ENCODE measurements around the gene TRIM52. TPM values are rescaled to one million over a fixed set of nuclear protein-coding genes. Genes with fewer than 3 reads are reported as not detected.

The TRIM52 gene
- total RNA-seq, 4 donors from 2014 or later, result 14.7 to 24.3 (median 20.4) TPM

DNA sequence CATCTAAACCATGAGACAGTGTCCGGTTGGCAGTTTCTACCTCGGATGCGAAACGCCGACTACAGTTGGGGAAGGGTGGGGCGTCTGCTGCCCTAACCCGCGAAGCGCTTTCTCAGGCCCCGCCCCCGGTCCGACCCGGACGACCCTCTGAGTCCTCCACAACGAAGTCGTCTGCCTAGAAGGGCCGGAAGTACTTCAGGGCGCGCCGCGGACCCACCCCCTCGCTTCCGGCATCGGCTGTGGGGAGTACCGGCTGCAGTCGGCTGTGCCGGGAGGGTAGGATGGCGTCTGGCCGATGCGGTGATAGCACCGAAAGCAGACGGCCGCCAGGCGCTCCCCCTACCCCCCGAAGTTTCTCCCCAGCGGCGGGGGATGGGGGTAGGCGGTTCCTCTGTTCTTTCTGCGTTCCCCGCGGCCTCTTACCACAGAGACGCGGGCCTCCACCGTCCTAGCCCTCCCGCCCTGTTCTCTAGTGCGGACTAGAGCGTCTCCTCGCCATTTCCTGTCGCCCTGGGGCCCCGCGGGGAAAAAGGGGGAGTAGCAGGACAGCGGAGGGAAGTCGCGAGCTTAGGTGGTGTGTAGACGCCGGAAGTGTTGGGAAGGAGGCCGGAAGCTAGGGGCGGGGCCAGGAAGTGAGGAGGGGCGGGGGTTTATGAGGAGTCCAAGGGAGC lies 37.8 kb downstream of the TRIM52 start, which contains the start of gene TRIM41:
TSS of gene TRIM41 (plus strand) at position 224 of the 671 bp plus-strand sequence. CDS start 719 bp downstream, outside the sequence.
- H3K27me3 ChIP-seq, result no peaks in the 10 kb centered on the region
- intact Hi-C loops (cut with DNase I; ENCODE audit: low total_unique reads), result loop anchor here (2.0 to 10.0 kb wide), 2 partner anchors 32 to 418 kb away; partner anchors contain the start of gene MGAT1

DNA sequence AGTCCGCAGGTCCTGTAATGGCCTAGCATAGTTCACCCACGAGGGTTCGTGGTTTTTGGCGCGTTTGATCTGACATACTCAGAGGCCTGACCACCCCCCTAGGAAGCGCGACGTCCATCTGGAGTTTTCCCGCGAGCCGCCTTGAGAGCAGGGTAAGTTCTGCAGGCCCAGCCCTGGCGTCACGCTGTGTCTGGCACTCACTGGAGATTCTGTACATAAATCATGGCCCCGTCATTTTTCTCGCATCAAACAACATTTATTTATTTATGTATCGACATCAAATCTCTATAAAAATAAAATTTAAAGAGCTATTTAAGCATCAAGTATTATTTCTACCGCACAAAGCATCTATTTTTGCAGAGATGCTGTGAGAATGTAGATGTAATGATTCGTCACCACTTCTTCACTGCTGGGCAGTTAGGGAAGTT lies 38.3 kb downstream of the TRIM52 start:
- Histone ChIP-seq H3K27me3 (no peaks in the 10 kb centered on the region), H3K4me3 (peak overlapping the region; percentile 59 to 87 (median 66)), H3K36me3 (no peaks in the 10 kb centered on the region), H3K9me3 (no peaks in the 10 kb centered on the region), H3K4me1 (peaks cover 7 to 32% (median 11%) of the 10 kb centered on the region in 4 donors), H3K27ac (peak overlapping the region; percentile 93 to 97 (median 95))
- DNase-seq, result no peak
- no peak for TF ChIP-seq POLR2AphosphoS5 (IDR thresholded peaks at IDR 0.05)
- TF ChIP-seq, protein P1, sequence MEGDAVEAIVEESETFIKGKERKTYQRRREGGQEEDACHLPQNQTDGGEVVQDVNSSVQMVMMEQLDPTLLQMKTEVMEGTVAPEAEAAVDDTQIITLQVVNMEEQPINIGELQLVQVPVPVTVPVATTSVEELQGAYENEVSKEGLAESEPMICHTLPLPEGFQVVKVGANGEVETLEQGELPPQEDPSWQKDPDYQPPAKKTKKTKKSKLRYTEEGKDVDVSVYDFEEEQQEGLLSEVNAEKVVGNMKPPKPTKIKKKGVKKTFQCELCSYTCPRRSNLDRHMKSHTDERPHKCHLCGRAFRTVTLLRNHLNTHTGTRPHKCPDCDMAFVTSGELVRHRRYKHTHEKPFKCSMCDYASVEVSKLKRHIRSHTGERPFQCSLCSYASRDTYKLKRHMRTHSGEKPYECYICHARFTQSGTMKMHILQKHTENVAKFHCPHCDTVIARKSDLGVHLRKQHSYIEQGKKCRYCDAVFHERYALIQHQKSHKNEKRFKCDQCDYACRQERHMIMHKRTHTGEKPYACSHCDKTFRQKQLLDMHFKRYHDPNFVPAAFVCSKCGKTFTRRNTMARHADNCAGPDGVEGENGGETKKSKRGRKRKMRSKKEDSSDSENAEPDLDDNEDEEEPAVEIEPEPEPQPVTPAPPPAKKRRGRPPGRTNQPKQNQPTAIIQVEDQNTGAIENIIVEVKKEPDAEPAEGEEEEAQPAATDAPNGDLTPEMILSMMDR (IDR thresholded peaks at IDR 0.05), result peak in 3 of 5 experiments; percentile 18 to 68 (median 20)
- TF ChIP-seq EP300 (IDR thresholded peaks at IDR 0.05; ENCODE audit: low read depth), result peak; percentile 3
- WGBS, 2 donors (ENCODE audit: low coverage in 1 of 2), result 0% methylated on average over 6 to 18 of the region's 18 CpGs
- in situ Hi-C loops (cut with MboI; ENCODE audit: low pct_ligation_motif_present in 1 of 4, low pct_unique_long_range_greater_than_20kb in 1 of 4, low sequenced_read_pairs in 3 of 4), result no loop called here
- intact Hi-C loops (cut with DNase I; ENCODE audit: low total_unique reads), result loop anchor here (2.0 to 10.0 kb wide), 2 partner anchors 32 to 418 kb away; partner anchors contain the start of gene MGAT1

More for the DNA sequence above, 37.8 kb downstream of the TRIM52 start, which contains the start of gene TRIM41:
- DNase-seq, result peak; percentile 99
- TF ChIP-seq POLR2A (IDR thresholded peaks at IDR 0.05) (peak; percentile 96), POLR2AphosphoS5 (IDR thresholded peaks at IDR 0.05) (peak; percentile 73 to 97 (median 95)), EP300 (IDR thresholded peaks at IDR 0.05; ENCODE audit: low read depth) (peak; percentile 43)
- TF ChIP-seq, protein P1 (IDR thresholded peaks at IDR 0.05), result peak in 4 of 5 experiments; percentile 3 to 59 (median 8)
- H3K36me3 ChIP-seq, result no peaks in the 10 kb centered on the region
- H3K9me3 ChIP-seq, result no peaks in the 10 kb centered on the region
- H3K4me1 ChIP-seq, result peaks cover 6 to 26% (median 9%) of the 10 kb centered on the region in 4 donors
- 0% methylated on average over 47 of the region's 59 CpGs; no CpG with 5 or more reads in 1 of the 2 donors for WGBS, 2 donors (ENCODE audit: low coverage in 1 of 2)
- peak within 1 kb of the TSS; percentile 59 to 87 (median 66) for H3K4me3 ChIP-seq
- peak within 1 kb of the TSS; percentile 93 to 97 (median 95) for H3K27ac ChIP-seq
- in situ Hi-C loops (cut with MboI; ENCODE audit: low pct_ligation_motif_present in 1 of 4, low pct_unique_long_range_greater_than_20kb in 1 of 4, low sequenced_read_pairs in 3 of 4), result no loop called here

DNA sequence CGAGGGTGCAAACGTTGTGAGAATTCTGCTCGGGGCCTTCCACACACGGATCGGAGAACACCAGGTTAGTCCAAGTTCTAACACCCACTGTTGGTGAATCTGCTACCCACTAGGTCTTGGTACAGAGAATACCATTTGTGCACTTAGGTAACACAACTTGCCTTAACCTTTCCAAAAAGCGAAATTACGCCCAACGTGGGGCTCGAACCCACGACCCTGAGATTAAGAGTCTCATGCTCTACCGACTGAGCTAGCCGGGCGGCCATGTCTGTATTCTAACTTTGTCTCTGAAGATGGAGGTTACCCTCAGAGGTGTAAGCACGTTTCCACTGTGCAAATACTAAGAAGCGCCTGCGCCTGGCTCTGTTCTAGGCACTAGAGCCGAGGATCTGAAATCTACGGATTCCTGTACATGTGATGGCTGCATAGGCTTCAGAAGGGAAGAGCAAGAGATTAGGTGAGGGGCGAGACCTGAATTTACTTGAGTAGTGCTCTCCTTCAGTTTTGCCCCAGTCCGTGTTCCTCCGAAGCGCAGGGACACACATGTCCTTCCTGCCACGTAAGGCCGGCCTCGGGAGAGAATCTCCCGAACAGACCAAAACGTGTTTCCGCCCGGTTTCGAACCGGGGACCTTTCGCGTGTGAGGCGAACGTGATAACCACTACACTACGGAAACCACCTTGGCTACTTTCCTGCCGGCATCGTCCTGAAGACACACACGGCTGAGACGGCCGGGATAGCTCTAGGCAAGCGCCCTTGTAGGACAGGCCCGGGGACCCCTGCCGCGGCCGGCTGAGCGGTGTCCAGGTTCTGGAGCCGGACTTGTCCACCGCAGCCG lies 38.9 kb downstream of the TRIM52 start:
- H3K4me1 ChIP-seq, result peaks cover 10 to 38% (median 16%) of the 10 kb centered on the region in 4 donors
- WGBS, 2 donors (ENCODE audit: low coverage in 1 of 2), result 7 to 20% methylated on average over 1 to 50 of the region's 50 CpGs

More for the DNA sequence above, 38.9 kb downstream of the TRIM52 start:
- peak; percentile 97 for DNase-seq
- no peaks in the 10 kb centered on the region for H3K27me3 ChIP-seq
- no peaks in the 10 kb centered on the region for H3K36me3 ChIP-seq
- H3K27ac ChIP-seq, result peak overlapping the region; percentile 93 to 97 (median 95)
- H3K9me3 ChIP-seq, result no peaks in the 10 kb centered on the region
- peak overlapping the region; percentile 59 to 87 (median 66) for H3K4me3 ChIP-seq
- intact Hi-C loops (cut with DNase I; ENCODE audit: low total_unique reads) (loop anchor here (2.0 to 10.0 kb wide), 2 partner anchors 31 to 417 kb away; partner anchors contain the start of gene MGAT1), in situ Hi-C loops (cut with MboI; ENCODE audit: low pct_ligation_motif_present in 1 of 4, low pct_unique_long_range_greater_than_20kb in 1 of 4, low sequenced_read_pairs in 3 of 4) (no loop called here)
- TF ChIP-seq EP300 (IDR thresholded peaks at IDR 0.05; ENCODE audit: low read depth), result no peak
- TF ChIP-seq POLR2AphosphoS5 (IDR thresholded peaks at IDR 0.05), result peak in 2 of 3 donors; percentile 38 to 76
- TF ChIP-seq, protein P1 (IDR thresholded peaks at IDR 0.05), result no peak
